NT2/D1 (cell line): ENCODE data around the gene PDE4B.

Experiments
- DNase-seq: peaks from one replicate; pipeline ENCODE4 v3.0.0-alpha.2; 2011; ENCODE audit warnings: low read depth, low spot score
- H3K27me3 ChIP-seq: 2 replicates; pipeline ENCODE4 v1.6.0; 2011; ENCODE audit warnings: mild to moderate bottlenecking; ENCODE audit not compliant: insufficient read length, insufficient read depth
- H3K36me3 ChIP-seq: 2 replicates; pipeline ENCODE4 v1.6.1; 2011; ENCODE audit warnings: mild to moderate bottlenecking, low read length, mixed read lengths; ENCODE audit not compliant: insufficient read depth, insufficient read length
- H3K4me1 ChIP-seq: 2 replicates; pipeline ENCODE4 v1.5.1; 2011; ENCODE audit not compliant: insufficient read depth, insufficient read length
- H3K4me3 ChIP-seq: 2 replicates; pipeline ENCODE4 v1.5.1; 2011; ENCODE audit warnings: low read depth; ENCODE audit not compliant: insufficient read length
- H3K9ac ChIP-seq: 2 replicates; pipeline ENCODE4 v1.6.0; 2011; ENCODE audit warnings: low read depth; ENCODE audit not compliant: insufficient read length
- H3K9me3 ChIP-seq: 2 replicates; pipeline ENCODE4 v1.5.1; 2011; ENCODE audit warnings: mild to moderate bottlenecking, low read length; ENCODE audit not compliant: insufficient read depth
- SUZ12 ChIP-seq: IDR thresholded peaks from 2 replicates; pipeline ENCODE4 v1.6.1; 2011; ENCODE audit not compliant: insufficient read length, insufficient read depth; ENCODE audit errors: extremely low read depth
- YY1 ChIP-seq: IDR thresholded peaks from 2 replicates; pipeline ENCODE4 v1.6.1; 2011; ENCODE audit not compliant: insufficient read length, insufficient read depth
- ZNF274 ChIP-seq: IDR thresholded peaks from 2 replicates; pipeline ENCODE4 v1.6.1; 2011; ENCODE audit warnings: mild to moderate bottlenecking, low read depth, low read length

The PDE4B gene

DNA sequence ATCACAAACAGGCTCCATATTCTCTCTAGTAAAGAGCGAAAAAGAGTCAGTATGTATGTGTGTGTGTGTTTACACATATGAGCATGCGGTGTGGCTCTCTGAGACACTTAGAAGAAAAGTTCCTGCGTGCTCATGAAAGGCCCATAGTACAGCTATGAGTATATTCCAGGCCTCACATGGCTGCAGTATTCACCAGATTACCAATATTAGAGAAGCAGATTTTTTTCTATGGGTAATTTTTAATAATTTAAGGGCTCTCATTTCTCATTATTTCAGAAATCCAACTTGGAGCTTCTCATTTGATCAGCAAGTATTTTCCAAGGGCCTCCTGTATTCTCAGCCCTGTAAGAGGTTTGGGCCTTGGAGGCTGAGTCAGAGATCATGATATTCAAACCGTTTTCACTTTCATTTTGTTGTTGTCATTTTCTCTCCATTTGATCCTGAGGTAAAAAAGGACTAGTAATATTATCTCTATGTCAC lies 508.3 kb downstream of the PDE4B start:
- H3K9ac ChIP-seq = no peak overlapping the region
- no peaks in the 10 kb centered on the region for H3K27me3 ChIP-seq
- no peaks in the 10 kb centered on the region for H3K36me3 ChIP-seq
- H3K9me3 ChIP-seq = no peaks in the 10 kb centered on the region
- no peaks in the 10 kb centered on the region for H3K4me1 ChIP-seq
- no peak for DNase-seq
- TF ChIP-seq ZNF274 = no peak
- no peak for TF ChIP-seq YY1
- TF ChIP-seq SUZ12 = no peak
- H3K4me3 ChIP-seq = no peak overlapping the region

GRCh38 chr1:66302184-66302742 lies 509.6 kb downstream of the PDE4B start:
- Histone ChIP-seq H3K36me3 (no peaks in the 10 kb centered on the region), H3K9ac (no peak overlapping the region), H3K27me3 (no peaks in the 10 kb centered on the region), H3K9me3 (no peaks in the 10 kb centered on the region), H3K4me1 (no peaks in the 10 kb centered on the region), H3K4me3 (no peak overlapping the region)
- TF ChIP-seq ZNF274 (no peak), SUZ12 (no peak), YY1 (no peak)
- no peak for DNase-seq

GRCh38 chr1:66302815-66303214 lies 510.1 kb downstream of the PDE4B start:
- no peak for DNase-seq
- no peaks in the 10 kb centered on the region for H3K9me3 ChIP-seq
- no peaks in the 10 kb centered on the region for H3K36me3 ChIP-seq
- no peak overlapping the region for H3K9ac ChIP-seq
- TF ChIP-seq ZNF274 = no peak
- no peak for TF ChIP-seq YY1
- no peak for TF ChIP-seq SUZ12
- H3K27me3 ChIP-seq = no peaks in the 10 kb centered on the region
- H3K4me1 ChIP-seq = no peaks in the 10 kb centered on the region
- H3K4me3 ChIP-seq = no peak overlapping the region

DNA sequence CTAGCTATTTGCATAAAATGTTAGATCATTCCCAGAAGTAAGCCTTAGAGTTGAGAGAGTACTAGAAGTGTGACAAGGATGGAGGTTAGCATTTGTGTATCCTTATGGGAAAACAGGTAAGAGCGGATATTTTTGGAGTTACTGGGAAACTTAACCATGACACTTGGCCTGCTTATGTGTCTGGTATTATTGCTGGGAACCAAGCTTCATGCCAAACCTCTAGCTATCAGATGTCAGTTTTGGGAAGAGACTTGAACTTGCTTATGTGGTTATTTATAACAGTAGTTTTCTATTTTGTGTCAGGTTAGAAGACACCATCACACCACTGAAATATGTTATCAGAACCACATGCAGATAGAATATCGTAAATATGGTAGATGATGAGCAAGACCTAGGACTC lies 511.0 kb downstream of the PDE4B start:
- no peak for DNase-seq
- TF ChIP-seq YY1 = no peak
- TF ChIP-seq ZNF274 = no peak
- TF ChIP-seq SUZ12 = no peak
- H3K4me1 ChIP-seq = no peaks in the 10 kb centered on the region

DNA sequence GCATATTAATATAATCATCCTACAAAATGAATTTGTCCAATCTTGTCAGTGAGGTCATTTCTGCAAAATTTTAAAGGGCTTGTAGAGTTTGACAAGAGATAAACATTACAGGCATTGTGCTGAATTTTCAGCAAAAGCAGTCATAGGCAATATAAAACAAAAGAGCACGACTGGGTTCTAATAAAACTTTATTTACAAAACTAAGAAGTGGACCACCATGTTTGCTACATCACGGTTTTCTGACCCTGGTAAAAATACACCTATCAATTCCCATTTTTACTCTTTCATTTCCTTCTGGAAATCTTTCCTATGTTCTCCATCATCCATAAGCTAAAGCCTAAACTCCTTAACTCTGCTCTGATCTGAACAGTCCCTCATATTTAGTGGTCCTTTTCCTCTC lies 511.4 kb downstream of the PDE4B start:
- H3K9ac ChIP-seq = no peak overlapping the region
- no peaks in the 10 kb centered on the region for H3K4me1 ChIP-seq
- H3K4me3 ChIP-seq = no peak overlapping the region
- H3K9me3 ChIP-seq = no peaks in the 10 kb centered on the region
- no peak for DNase-seq
- no peaks in the 10 kb centered on the region for H3K27me3 ChIP-seq
- TF ChIP-seq SUZ12 (no peak), ZNF274 (no peak), YY1 (no peak)
- H3K36me3 ChIP-seq = no peaks in the 10 kb centered on the region

More for the DNA sequence above, 511.0 kb downstream of the PDE4B start:
- Histone ChIP-seq H3K27me3 (no peaks in the 10 kb centered on the region), H3K36me3 (no peaks in the 10 kb centered on the region), H3K4me3 (no peak overlapping the region), H3K9ac (no peak overlapping the region), H3K9me3 (no peaks in the 10 kb centered on the region)

GRCh38 chr1:66305927-66306326 lies 513.2 kb downstream of the PDE4B start:
- no peak for DNase-seq
- Histone ChIP-seq H3K9ac (no peak overlapping the region), H3K9me3 (no peaks in the 10 kb centered on the region), H3K4me3 (no peak overlapping the region), H3K4me1 (no peaks in the 10 kb centered on the region), H3K36me3 (no peaks in the 10 kb centered on the region), H3K27me3 (no peaks in the 10 kb centered on the region)
- no peak for TF ChIP-seq SUZ12
- no peak for TF ChIP-seq YY1
- no peak for TF ChIP-seq ZNF274

DNA sequence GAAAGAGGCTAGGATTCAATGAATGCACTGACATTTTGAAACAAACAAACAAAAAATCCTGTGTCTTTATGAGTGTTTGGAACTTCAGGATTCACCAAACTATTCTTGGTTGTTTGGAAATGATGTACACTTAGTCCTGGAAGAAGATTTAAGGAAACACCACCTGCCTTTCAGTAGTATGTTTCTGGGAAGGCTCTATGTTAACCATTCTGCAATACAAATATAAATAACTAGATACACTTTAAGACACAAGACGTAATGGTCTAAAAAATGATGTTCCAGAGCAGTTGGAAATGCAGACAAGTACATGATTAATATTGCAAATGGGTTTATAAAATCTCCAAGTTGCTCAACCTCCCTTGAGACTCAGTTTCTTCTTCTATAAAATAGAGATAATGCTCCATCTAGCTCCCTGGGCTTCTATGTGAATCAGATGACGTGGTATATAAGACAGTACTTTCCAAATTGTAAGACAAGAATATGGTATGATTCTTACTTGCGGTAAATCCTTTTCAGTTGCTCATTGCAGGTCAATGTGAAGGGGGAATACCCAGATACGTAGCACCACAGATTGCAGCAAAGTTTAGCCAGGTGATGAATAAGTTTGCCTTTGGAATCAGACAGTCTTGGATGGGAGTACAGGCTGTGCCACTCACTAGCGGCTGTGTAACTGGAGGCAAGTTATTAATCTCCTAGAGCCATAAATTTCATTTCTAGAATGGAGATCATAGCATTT lies 516.5 kb downstream of the PDE4B start:
- no peaks in the 10 kb centered on the region for H3K27me3 ChIP-seq
- H3K36me3 ChIP-seq = no peaks in the 10 kb centered on the region
- H3K9ac ChIP-seq = no peak overlapping the region
- no peaks in the 10 kb centered on the region for H3K9me3 ChIP-seq
- H3K4me1 ChIP-seq = no peaks in the 10 kb centered on the region
- DNase-seq = no peak
- no peak overlapping the region for H3K4me3 ChIP-seq
- no peak for TF ChIP-seq ZNF274
- TF ChIP-seq SUZ12 = no peak
- no peak for TF ChIP-seq YY1
